DMS153 (cell line): ENCODE results near the gene VPS8.

Experiments used
- DNase-seq: peaks from one replicate; lab custom pipeline; 2025; lab: John Stamatoyannopoulos, UW

The VPS8 gene

GRCh38 chr3:184811999-184812661 lies at the start of gene VPS8:
Gene VPS8 (plus strand): TSS chr3:184812166. CDS start chr3:184824633, 12,467 bp downstream.
- peak; percentile 90 for DNase-seq

- no peak for DNase-seq
Observed at GRCh38 chr3:184764191-184764590, 47.8 kb upstream of the VPS8 start.

GRCh38 chr3:184765047-184765729 lies 46.8 kb upstream of the VPS8 start:
- DNase-seq: no peak

GRCh38 chr3:184765730-184766074 lies 46.3 kb upstream of the VPS8 start:
- no peak for DNase-seq

- DNase-seq: no peak
Observed at GRCh38 chr3:184766555-184767261, 45.3 kb upstream of the VPS8 start.

GRCh38 chr3:184767377-184767776 lies 44.6 kb upstream of the VPS8 start:
- DNase-seq: no peak

GRCh38 chr3:184769382-184770170 lies 42.4 kb upstream of the VPS8 start:
- DNase-seq: no peak

GRCh38 chr3:184770541-184770940 lies 41.4 kb upstream of the VPS8 start:
- no peak for DNase-seq

- no peak for DNase-seq
Observed at GRCh38 chr3:184771301-184772127, 40.5 kb upstream of the VPS8 start.

- no peak for DNase-seq
Observed at GRCh38 chr3:184772667-184773272, 39.2 kb upstream of the VPS8 start.

GRCh38 chr3:184773283-184774186 lies 38.4 kb upstream of the VPS8 start:
- no peak for DNase-seq

GRCh38 chr3:184776916-184777315 lies 35.0 kb upstream of the VPS8 start:
- no peak for DNase-seq

GRCh38 chr3:184777566-184778356 lies 34.2 kb upstream of the VPS8 start:
- peak; percentile 91 for DNase-seq

GRCh38 chr3:184778426-184779332 lies 33.3 kb upstream of the VPS8 start:
- no peak for DNase-seq

- DNase-seq: no peak
Observed at GRCh38 chr3:184780981-184781515, 30.9 kb upstream of the VPS8 start.

- DNase-seq: no peak
Observed at GRCh38 chr3:184781801-184782200, 30.2 kb upstream of the VPS8 start.

GRCh38 chr3:184783319-184783718 lies 28.6 kb upstream of the VPS8 start:
- no peak for DNase-seq
